Stimulated activated CD4-positive, alpha-beta T cell treated with anti-CD3 and anti-CD28 coated beads, Interleukin-12 subunit alpha, Interleukin-12 subunit beta, amount 100 ng/mL, for 48 hours (primary cell): ENCODE results near the gene CD59.
A peak's percentile ranks its signal among the peaks of the same experiment; 100 is the strongest.

Experiments
- DNase-seq, 3 donors: peaks; one replicate each; pipeline ENCODE4 v3.0.0-alpha.2; 2020; ENCODE audit warnings: low read depth in 2 of 3, low spot score in 1 of 3

The CD59 gene

GRCh38 chr11:33736148-33736812, at the start of gene CD59:
Gene CD59 (minus strand): TSS chr11:33736423. CDS start chr11:33722445, 13,978 bp downstream.
- peak; percentile 82 to 91 (median 87) for DNase-seq

GRCh38 chr11:33785609-33786008, 49.4 kb upstream of the CD59 start:
- no peak for DNase-seq

GRCh38 chr11:33779849-33780528, 43.8 kb upstream of the CD59 start:
- DNase-seq: no peak

GRCh38 chr11:33778675-33779074, 42.5 kb upstream of the CD59 start:
- no peak for DNase-seq

- DNase-seq: no peak
These were observed 41.7 kb upstream of the CD59 start for GRCh38 chr11:33777906-33778305.

GRCh38 chr11:33775832-33776470, 39.7 kb upstream of the CD59 start:
- DNase-seq: no peak

- DNase-seq: no peak
These were observed 39.2 kb upstream of the CD59 start for GRCh38 chr11:33775467-33775807.

GRCh38 chr11:33774736-33775466, 38.7 kb upstream of the CD59 start:
- DNase-seq: no peak

- DNase-seq: peak; percentile 44 to 64 (median 57)
These were observed 37.9 kb upstream of the CD59 start, which contains the start of gene FBXO3 for GRCh38 chr11:33773987-33774735. Gene FBXO3 (minus strand): TSS chr11:33774520. CDS start chr11:33774497, 23 bp downstream.

- no peak for DNase-seq
These were observed 37.3 kb upstream of the CD59 start for GRCh38 chr11:33773404-33773986.

GRCh38 chr11:33772870-33773269, 36.6 kb upstream of the CD59 start:
- DNase-seq: no peak

GRCh38 chr11:33772300-33772699, 36.1 kb upstream of the CD59 start:
- DNase-seq: no peak

- no peak for DNase-seq
These were observed 34.0 kb upstream of the CD59 start for GRCh38 chr11:33770236-33770635.

- DNase-seq: no peak
These were observed 33.3 kb upstream of the CD59 start for GRCh38 chr11:33769542-33769941.

GRCh38 chr11:33767624-33768023, 31.4 kb upstream of the CD59 start:
- no peak for DNase-seq

- DNase-seq: no peak
These were observed 29.9 kb upstream of the CD59 start for GRCh38 chr11:33766085-33766484.

- no peak for DNase-seq
These were observed 25.2 kb upstream of the CD59 start for GRCh38 chr11:33761471-33761870.

- DNase-seq: no peak
These were observed 17.2 kb upstream of the CD59 start for GRCh38 chr11:33753304-33753967.

GRCh38 chr11:33751878-33752277, 15.7 kb upstream of the CD59 start:
- DNase-seq: no peak

GRCh38 chr11:33747979-33748378, 11.8 kb upstream of the CD59 start:
- no peak for DNase-seq
